NCI-H146 treated with DMSO at 0.1 percent for 48 hours (cell line): ENCODE measurements around the gene RNU6-1.
A peak's percentile ranks its signal among the peaks of the same experiment; 100 is the strongest.

ENCODE experiments used
- DNase-seq: peaks from one replicate; lab custom pipeline; 2025; ENCODE audit not compliant: unreplicated experiment; lab: John Stamatoyannopoulos, UW

Gene RNU6-1

DNA sequence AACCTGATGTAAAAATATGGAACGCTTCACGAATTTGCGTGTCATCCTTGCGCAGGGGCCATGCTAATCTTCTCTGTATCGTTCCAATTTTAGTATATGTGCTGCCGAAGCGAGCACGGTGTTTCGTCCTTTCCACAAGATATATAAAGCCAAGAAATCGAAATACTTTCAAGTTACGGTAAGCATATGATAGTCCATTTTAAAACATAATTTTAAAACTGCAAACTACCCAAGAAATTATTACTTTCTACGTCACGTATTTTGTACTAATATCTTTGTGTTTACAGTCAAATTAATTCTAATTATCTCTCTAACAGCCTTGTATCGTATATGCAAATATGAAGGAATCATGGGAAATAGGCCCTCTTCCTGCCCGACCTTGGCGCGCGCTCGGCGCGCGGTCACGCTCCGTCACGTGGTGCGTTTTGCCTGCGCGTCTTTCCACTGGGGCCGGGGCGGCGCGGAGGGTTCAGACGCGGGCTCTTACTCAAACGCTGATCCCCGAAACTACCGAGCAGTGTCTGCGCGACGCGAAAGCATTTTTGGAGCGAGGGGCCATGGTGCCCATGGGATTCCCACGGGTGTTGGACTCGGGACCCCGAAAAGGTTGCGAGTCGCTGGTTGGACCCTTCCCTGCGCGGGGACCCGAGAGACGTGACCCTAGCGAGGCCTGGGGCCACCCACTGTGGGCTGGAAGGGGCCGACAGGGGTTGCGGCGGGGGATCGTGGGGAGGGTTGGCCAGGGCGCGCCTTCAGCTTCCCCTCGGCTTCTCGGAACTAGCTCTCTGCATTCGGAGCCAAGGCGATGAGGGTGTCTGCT is at the start of gene RNU6-1:
Gene RNU6-1, minus strand, starts transcription at position 117 of the 820 bp plus-strand sequence.
- peak; percentile 77 for DNase-seq

DNA sequence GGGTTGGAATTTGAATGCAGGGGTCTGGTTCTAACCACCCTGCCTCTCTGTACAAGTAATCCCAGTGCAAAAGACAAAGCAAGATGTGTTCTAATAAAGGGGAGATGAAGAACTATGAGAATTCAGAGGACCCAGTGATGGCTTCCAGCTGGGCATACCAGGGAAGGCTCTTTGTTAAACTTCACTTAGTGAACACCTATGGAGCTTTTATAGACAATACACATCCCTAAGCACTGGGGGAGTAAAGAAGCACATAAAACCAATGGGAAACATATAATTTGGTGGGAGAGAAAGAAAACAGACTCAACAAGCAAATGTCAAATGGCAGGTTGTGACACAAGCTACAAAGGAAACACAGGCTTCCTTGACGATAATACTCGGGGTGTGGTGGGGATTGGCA is 47.9 kb upstream of the RNU6-1 start:
- DNase-seq = no peak

DNA sequence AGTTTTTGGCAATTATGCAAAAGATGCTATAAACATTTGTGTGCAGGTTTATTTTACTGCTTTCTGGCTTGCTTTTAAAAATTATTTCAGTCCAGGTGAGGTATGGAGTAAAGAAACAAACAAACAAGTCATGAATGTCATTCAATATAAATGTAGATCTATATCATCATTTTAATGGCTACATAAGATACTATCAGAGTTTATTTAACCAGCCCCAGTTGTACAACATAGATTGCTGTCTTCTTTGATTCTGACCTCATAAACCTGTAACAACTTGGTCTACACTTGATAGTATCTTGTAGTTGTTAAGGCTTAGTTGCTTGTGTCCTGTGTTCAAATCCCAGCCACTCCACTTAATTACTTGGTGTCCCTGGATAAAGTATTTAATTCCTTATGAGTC is 46.0 kb upstream of the RNU6-1 start:
- DNase-seq = no peak

DNA sequence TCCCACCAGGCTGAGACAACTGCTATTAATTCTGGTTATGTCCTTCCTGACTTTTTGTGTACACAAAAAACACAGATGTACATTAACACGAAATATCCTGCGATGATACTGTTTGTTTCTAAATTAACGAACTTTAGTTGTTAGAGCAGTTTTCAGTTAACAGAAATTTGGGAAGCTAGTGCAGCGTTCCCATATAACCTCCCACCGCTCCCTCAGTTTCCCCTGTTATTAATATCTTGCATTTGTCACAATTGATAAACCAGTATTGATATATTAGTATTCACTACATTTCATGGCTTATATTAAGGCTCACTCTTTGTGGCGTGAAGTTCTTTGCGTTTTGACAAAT is 45.3 kb upstream of the RNU6-1 start:
- no peak for DNase-seq

DNA sequence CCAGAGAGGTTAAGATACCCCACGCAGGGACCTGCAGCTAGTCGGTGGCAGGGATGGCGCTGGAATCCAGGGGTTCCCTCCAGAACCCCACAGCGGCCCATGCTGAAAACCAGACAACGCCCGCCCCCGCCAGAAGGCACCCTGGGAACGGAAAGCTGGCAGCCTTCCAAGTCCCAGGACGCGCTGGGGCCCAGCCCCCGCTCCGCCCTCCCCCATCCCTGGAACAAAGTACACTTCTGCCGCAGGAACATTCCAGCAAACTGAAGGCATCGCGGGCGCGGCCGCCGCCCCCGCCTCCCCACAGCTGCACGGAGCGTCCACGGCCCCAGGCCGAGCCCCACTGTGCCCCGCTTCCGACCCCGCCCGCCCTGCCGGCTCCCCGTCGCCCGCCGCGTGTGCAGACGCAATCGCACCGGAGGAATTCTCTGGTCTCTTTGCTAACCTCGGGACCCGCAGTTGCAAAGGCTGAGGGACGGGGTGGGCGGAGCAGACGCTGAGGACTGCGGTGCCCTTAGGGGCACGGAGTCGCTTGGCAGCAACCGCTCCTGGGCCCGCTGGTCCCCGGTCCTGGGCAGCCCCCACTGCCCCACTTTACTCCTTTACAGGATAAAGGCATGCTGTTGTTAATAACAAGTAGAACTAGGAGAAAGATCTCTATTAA is 44.8 kb upstream of the RNU6-1 start:
- DNase-seq = peak; percentile 8

DNA sequence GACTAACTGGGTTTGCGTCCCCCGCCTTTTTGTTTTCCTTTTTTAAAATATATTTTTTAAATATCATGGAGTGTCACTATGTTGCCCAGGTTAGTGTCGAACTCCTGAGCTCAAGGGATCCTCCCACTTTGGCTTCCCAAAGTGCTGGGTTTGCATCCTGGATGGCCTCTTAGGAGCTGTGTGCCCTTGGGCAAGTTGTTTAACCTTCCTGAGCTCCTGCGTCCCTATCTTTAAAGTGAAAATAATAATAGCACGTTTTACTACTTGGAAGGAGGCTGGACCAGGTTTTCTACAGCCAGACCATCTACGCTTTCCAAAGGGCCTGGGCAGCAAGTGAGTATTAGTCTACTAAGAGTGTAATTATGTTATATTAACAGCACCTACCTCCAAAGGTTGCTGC is 44.2 kb upstream of the RNU6-1 start:
- no peak for DNase-seq

DNA sequence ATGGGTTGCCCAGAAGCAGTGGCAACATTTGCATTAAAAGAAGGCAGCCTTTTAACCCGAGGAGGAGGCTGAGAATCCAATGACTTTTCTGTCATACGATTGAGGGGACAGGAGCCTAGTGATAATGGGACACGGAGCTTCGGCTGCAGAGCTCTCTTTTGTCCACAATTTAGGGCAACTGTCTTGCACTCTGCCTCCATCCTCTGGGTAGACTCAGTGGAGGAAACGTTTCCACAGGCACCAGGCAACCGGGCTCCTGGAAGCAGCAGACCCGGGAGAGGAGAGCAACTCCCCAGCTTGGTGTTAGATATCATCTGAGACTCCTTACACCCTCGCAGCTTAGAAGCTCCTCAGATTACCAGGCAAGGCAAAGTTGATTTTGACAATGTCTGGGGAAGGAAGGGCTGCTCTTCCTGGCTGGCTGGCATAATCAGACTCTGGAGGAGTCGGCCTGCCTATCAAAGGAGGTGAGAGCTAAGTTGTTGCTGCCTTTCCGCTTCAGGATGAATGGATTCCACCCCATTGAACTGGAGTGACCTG is 43.5 kb upstream of the RNU6-1 start:
- no peak for DNase-seq

DNA sequence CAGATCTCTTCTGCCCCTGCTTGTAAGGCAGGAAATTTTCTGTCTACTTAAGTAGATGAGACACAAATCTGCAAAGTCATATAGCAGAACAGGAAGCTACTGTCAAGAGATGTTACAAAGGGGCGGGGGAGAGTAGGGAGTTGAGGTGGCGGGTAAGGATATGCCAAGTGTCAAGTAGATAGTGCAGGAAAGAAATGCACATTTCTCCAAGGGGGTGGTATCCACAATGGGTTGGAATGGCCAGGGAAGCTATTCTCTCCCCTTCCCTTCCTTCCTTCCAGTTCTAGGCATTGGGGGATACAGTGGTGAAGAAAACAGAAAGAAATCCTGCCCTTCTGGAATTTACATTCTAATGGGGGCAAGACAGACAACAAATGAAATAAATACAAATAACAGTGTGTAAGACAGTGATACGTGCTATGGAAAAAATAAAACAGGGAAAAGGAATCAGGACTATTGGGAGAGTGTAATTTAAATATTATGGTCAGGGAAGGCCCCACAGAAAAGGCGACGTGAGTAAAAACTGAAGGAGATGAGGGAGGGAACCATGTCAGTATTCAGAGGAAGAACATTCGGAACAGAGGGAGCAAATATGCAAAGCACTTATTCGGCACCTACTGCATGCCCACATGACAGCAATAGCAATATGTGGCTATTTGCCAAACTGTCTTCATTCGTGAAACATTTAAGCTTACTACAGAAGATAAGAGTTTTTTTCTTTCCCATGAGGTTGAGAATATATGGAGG is 42.8 kb upstream of the RNU6-1 start:
- DNase-seq = no peak

DNA sequence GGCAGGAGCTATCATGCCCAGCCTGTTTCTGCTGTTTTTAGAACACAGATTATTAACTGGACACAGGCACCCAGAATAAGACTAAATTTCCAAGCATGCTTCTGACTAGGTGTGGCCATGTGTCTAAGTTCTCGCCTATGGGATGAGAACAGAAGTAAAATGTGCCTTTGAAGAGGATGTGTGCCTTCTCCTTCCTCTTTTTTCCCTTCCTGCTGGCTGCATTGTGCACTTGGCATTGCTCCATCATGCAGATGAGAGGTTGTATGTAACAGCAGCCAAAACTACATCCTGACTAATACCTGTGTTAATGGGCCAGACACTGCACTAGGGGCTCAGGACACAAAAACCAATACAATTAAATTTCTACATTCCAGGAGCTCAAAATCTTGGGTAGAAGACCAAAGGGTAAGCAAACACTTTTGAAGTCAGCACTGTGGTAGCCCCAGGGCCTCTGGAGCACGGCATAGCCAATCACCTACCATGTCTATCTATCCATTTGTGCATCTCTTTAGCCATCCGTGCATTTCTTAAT is 40.9 kb upstream of the RNU6-1 start:
- no peak for DNase-seq

DNA sequence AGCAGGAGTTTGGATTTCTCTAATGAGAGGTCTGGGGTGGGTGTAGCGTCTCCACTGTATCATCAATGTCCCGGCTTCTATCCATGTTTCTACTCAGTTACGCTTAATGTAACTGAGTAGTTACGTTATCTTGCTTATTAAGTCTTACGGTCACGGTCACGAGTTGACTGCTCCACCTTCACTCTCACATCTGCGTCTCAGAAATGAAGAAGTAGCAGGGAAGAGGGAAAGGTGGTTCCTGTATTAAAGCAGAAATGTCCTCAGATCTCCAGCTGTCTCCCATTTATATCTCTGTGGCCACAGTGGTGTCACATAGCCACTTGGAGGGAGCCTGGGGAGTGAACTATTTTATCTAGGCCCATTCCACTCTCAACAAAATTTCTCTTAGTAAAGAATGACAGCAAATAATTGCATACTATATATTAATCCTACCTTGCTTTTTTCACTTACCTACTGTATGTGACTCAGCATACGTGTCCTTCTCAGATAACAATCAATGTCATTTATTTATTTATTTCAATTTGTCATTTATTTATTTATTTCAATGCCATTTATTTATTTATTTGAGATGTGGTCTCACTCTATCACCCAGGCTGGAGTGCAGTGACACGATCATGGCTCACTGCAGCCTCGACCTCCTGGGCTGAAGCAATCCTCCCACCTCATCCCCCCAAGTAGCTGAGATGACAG is 39.7 kb upstream of the RNU6-1 start:
- no peak for DNase-seq

DNA sequence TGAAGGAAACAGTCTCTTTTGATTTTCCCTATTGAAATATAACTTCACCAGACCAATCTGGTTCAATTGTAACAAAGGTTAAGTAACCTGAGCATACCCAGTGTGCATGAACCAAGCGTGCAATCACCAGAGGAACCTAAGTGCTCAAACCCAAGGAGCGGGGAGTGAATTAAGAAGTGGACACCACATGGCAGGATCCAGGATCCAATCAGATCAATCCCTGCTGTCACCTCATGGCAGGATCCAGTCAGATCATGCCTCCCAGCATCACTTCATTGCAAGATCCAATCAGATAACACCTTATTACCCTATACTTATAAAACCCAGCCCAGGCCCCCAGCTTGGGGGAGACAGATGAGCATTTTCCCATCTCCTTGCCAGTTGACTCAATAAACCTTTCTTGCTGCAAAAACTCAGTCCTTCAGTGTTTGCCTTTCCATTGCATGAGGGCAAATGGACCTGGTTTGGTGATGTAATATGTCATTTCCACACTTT is 38.9 kb upstream of the RNU6-1 start:
- DNase-seq = no peak

DNA sequence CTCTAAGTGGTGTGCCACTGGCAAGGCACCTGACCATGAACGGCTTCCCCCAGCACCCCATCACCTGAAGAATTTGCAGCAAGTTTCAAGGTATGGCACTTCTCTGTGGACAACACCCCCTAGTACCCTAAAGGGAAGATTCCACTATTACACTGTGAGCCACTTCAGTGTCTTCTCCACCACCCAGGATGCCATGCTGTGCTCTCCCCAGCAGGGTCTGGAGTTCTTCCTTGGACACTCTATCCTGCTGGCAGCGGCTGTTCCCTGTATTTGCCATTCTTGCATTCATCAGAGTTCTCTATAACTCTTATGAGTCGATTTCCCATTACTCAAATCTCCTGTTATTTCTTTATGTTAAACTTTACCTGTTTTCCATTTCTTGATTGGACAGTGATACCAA is 33.9 kb upstream of the RNU6-1 start:
- no peak for DNase-seq

DNA sequence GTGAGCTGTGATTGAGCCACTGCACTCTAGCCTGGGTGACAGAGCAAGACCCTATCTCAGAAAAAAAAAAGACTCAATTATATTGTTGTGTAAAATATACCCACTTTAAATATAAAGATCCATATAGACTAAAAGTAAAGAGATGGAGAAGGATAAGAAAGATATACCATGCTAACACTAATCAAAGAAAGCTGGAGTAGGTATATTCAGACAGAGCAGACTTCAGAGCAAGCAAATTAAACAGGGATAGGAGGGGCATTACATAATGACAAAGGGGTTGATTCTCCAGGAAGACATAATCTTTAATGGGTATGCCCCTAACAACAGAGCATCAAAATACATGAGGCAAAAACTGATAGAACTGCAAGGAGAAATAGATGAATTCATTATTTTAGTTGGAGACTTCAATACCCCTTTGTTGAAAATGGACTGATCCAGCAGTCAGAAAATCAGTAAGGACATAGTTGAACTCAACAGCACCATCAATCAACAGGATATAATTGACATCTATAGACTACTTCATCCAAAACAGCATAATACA is 31.1 kb upstream of the RNU6-1 start:
- DNase-seq = no peak

DNA sequence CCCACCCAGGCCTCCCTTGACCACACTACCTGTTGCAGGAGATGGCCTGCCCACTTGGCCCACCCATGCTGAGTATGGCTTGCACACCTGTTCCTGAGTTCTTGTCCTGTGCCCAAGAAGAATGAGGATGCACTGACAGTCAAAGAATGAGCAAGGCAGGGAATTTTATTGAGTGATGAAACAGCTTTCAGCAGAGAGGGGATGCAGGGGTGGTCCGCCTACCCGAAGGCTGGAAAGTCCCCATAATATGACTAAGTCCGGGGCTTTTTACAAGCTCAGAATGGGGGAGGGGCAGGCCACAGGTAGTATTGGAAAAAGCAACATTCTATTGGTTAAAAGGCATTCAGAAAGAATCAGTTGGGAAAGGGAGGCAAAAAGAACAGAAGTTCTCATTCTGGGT is 29.9 kb upstream of the RNU6-1 start:
- no peak for DNase-seq

DNA sequence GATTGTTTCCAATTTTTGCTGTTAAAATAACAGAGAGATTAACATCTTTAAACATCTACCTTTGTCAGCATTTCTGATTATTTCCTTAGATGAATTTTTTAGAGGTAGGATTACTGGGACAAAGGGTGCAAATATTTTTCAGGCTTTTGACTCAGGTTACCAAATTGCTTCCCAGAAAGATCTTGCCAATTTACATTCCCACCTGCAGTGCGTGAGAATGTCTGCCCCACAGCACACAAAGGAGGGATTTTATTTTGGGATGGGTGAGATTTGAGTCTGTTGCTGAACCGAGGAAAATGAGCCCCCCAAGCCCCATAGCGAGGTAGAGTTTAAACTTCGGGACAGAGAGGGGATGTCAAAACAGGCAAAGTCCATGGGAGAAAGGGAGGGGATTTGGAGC is 25.9 kb upstream of the RNU6-1 start:
- DNase-seq = no peak

DNA sequence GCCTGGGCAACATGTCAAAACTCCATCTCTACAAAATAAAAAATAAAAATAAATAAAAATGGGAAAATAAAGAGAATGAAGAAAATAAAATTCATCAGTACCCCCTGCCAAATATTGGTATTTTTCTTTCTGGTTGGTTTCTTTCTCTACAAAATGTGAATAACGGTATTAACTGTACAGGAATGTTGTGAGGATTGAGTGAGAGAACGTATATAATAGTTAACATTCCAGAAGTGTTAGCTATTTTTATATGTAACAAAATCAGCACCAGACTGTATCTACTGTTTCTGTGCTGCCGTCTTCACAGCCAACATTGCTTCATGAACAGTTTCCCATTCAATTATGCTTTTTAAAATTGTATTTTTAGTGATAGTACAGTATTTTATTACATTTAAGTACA is 25.5 kb upstream of the RNU6-1 start:
- no peak for DNase-seq

DNA sequence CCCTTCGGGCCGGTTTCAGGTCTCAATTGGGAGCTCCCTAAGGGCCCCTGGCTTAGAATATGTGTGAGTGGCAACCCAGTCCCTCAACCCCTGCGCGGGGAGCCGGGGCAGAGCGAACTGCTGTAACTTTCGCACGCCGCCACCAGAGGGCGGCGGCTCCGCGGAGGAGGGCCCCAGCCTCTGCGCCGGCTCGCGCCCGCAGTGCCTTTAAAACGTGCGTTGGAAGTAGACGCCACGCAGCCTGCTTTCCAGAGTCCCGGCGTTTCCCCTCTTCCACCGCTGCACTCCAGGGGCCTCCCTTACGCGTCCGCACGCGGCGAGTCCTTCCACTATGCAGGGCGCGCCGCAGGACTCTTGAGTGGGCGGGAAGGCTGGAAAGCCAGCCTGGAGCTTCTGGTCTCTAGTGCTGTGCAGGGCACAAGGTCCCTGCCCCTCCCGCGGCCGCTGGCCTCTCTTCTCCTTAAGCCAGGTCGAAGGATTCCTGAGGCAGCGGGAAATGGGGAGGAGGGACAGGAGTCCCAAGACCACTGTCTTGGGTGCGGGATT is 23.7 kb upstream of the RNU6-1 start:
- DNase-seq = peak; percentile 51

DNA sequence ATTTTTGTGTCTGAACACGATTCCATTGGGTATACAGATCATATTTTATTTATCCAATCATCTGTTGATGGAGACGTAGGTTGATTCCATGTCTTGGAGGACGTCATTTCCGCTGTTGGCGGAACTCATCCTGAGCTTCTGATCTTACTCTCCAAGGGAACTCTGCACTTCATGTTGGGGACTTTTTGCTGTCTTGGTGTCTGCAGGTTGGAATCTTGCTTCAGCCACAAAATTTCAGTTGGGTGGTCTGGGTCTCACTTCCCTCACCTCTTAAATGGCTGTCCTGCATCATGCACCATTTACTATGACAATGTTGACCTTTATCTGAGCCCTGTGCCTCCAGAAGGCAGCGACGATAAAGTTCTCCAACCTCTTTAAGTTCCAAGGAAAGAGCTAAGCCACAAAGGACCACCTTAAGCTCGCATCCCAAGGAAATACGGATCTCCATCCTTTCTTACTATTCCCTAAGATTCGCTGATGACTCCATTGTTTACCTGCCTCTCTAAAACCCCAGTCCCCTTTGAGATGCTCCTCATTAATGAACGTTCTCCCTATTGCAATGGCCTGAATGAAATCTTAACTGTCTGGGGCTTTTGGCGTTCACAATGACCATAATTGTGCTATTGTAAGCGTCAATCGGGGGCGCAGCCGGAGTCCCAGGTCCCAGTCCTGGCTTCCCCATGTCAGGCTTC is 23.1 kb upstream of the RNU6-1 start:
- no peak for DNase-seq

DNA sequence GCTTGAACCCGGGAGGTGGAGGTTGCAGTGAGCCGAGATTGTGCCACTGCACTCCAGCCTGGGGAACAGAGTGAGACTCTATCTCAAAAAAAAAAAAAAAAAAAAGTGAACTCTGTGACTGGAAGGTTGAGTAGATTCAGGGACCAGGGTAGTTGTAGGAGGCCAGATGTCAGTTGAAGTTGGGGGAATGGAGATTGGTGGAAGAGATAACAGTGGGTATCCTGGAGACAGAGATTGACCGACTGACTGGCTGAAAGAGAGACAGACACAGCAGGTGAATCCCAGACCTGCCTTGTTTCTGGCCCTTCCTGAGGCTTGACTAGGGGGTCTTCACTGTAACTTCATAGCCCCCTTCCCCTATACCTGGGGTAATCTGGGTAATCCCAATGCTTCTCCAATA is 22.1 kb upstream of the RNU6-1 start:
- no peak for DNase-seq
